GM06990 (cell line): ENCODE results near the gene SPIB.
A peak's percentile ranks its signal among the peaks of the same experiment; 100 is the strongest.

Experiments
- DNase-seq: peaks from one replicate; pipeline ENCODE4 v3.0.0-alpha.2; 2011; ENCODE audit not compliant: insufficient read length; ENCODE audit errors: extremely low read depth
- H3K27me3 ChIP-seq: replicated peaks from 2 replicates; pipeline ENCODE4 v1.6.0; 2011; ENCODE audit warnings: low read length; ENCODE audit not compliant: control insufficient read depth, insufficient read depth
- H3K36me3 ChIP-seq: 2 replicates; pipeline ENCODE4 v1.5.1; 2011; ENCODE audit warnings: low read length; ENCODE audit not compliant: control insufficient read depth, insufficient read depth
- H3K4me3 ChIP-seq: replicated peaks from 2 replicates; pipeline ENCODE4 v1.5.1; 2011; ENCODE audit warnings: low read depth, mild to moderate bottlenecking, control low read depth, low read length
- TF ChIP-seq, protein P1 (sequence below): IDR thresholded peaks from 2 replicates; pipeline ENCODE4 v1.5.1; 2011; ENCODE audit warnings: low read length, control low read depth, mild to moderate bottlenecking, inconsistent platforms; ENCODE audit not compliant: insufficient read depth, poor library complexity, severe bottlenecking

SPIB gene

DNA sequence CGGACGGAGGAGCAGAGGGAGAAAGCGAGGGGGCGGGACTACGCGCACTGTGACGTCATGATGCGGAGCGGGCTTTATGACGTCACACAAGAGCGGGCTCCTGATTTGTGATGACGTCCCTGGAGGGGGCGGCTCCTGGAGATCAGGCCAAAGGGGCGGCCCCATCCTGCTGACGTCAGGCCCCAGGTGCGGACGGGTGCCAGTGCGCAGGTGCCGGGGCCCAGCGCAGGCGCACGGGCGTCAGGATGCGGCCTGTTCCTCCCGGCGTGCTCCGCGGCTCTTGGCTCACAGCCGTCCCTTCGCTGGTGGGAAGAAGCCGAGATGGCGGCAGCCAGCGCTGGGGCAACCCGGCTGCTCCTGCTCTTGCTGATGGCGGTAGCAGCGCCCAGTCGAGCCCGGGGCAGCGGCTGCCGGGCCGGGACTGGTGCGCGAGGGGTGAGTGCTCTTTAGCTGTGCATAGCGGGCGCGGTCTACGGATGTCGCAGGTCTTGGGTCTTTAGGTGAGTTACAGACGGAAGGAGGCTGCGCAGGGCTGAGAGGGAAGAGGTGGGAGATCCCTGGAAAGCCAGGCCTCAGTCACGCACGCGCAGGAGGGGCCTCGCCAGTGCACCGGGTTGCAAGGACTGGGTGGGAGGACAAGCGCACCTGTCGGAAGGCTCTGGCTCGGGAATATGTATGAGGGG, 57.6 kb downstream of the SPIB start, which contains the start of the genes EMC10 and GARIN5A:
TSS of gene EMC10 (plus strand) at position 284 of the 683 bp plus-strand sequence. CDS start at position 322, 38 bp downstream.
TSS of gene GARIN5A (minus strand) at position 625 of the 683 bp plus-strand sequence. CDS start at position 165, 460 bp downstream.
- H3K27me3 ChIP-seq: no peaks in the 10 kb centered on the region
- peaks cover 26% of the 10 kb centered on the region for H3K36me3 ChIP-seq
- TF ChIP-seq, protein P1, sequence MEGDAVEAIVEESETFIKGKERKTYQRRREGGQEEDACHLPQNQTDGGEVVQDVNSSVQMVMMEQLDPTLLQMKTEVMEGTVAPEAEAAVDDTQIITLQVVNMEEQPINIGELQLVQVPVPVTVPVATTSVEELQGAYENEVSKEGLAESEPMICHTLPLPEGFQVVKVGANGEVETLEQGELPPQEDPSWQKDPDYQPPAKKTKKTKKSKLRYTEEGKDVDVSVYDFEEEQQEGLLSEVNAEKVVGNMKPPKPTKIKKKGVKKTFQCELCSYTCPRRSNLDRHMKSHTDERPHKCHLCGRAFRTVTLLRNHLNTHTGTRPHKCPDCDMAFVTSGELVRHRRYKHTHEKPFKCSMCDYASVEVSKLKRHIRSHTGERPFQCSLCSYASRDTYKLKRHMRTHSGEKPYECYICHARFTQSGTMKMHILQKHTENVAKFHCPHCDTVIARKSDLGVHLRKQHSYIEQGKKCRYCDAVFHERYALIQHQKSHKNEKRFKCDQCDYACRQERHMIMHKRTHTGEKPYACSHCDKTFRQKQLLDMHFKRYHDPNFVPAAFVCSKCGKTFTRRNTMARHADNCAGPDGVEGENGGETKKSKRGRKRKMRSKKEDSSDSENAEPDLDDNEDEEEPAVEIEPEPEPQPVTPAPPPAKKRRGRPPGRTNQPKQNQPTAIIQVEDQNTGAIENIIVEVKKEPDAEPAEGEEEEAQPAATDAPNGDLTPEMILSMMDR: no peak
- H3K4me3 ChIP-seq: peak within 1 kb of the TSS; percentile 79
- peak; percentile 97 for DNase-seq

DNA sequence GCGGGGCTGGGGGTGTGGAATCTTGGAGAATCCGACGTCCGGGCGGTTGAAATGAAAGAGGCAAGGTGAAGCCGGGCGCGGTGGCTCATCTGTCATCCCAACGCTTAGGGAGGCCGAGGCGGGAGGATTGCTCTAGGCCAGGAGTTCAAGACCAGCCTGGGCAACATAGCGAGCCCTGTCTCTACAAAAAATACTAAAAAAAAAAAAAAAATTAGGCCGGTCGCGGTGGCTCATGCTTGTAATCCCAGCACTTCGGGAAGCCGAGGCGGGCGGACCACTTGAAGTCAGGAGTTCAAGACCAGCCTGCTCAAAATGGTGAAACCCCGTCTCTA, 58.1 kb downstream of the SPIB start:
- Histone ChIP-seq H3K4me3 (peak overlapping the region; percentile 79), H3K27me3 (no peaks in the 10 kb centered on the region), H3K36me3 (peaks cover 31% of the 10 kb centered on the region)
- no peak for DNase-seq
- TF ChIP-seq, protein P1: no peak

DNA sequence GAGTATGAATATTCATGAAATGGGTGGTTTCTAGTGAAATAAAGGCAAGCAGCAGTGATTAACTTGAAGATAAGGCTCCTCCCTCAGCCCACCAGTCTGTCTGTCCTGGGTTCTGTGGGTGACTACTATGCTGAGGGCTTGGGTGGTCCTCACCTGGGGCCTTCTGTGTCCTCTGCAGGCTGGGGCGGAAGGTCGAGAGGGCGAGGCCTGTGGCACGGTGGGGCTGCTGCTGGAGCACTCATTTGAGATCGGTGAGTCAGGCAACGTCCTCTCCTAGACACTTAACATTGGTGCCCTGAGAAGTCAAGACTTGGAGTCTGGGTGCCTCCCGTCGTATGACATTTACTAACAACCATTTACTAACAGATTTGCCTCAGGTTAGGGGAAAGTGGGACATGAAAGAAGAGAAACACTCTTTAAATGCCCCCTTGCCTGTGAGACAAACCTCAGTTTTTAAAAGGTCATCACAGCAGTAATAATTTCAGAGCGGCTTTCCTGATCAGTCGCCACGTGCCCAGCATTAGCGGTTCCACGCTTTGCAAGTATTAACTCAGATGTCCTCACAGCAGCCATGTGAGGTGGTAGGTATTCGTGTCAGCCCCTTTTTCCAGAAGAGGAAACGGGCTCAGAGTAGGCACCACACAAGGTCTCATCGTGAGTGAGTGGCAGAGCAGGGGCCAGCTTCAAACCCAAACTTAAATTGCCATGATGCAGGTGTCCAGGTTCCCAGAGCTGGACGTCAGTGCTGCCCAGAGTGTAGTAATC, 59.2 kb downstream of the SPIB start:
- TF ChIP-seq, protein P1: no peak

GRCh38 chr19:50478901-50479715, 60.4 kb downstream of the SPIB start:
- H3K4me3 ChIP-seq: no peak overlapping the region
- H3K27me3 ChIP-seq: no peaks in the 10 kb centered on the region
- TF ChIP-seq, protein P1: peak; percentile 44
- DNase-seq: no peak
- H3K36me3 ChIP-seq: peaks cover 37% of the 10 kb centered on the region

More for the DNA sequence above, 59.2 kb downstream of the SPIB start:
- Histone ChIP-seq H3K4me3 (peak overlapping the region; percentile 79; the same call in 1 of the 2 replicates), H3K27me3 (no peaks in the 10 kb centered on the region), H3K36me3 (peaks cover 34% of the 10 kb centered on the region)
- DNase-seq: no peak

GRCh38 chr19:50479761-50480251, 61.1 kb downstream of the SPIB start:
- Histone ChIP-seq H3K36me3 (peaks cover 38% of the 10 kb centered on the region), H3K4me3 (no peak overlapping the region), H3K27me3 (no peaks in the 10 kb centered on the region)
- TF ChIP-seq, protein P1: no peak
- DNase-seq: no peak
